HFF-Myc (cell line): ENCODE results near the gene AFMID.
A peak's percentile ranks its signal among the peaks of the same experiment; 100 is the strongest.
"Not testable (repeated sequence)": the region's sequence is repeated elsewhere in the genome, so short reads cannot be mapped to it uniquely, and the experiment has no call there.

Experiments
- DNase-seq: peaks from one replicate; pipeline ENCODE4 v3.0.0-alpha.2; 2011; ENCODE audit warnings: low read depth; ENCODE audit errors: extremely low read depth
- H3K4me3 ChIP-seq: replicated peaks from 2 replicates; pipeline ENCODE4 v1.5.1; 2011; ENCODE audit warnings: low read depth, mild to moderate bottlenecking, control low read depth, low read length
- CTCF ChIP-seq: IDR thresholded peaks from 2 replicates; pipeline ENCODE4 v1.5.1; 2012; ENCODE audit warnings: mild to moderate bottlenecking, low read depth, low read length, control low read depth; ENCODE audit errors: missing control alignments

The AFMID gene

GRCh38 chr17:78252701-78253635 lies 65.8 kb downstream of the AFMID start:
- no peak for DNase-seq
- no peak overlapping the region for H3K4me3 ChIP-seq
- no peak for TF ChIP-seq CTCF

GRCh38 chr17:78253636-78253945 lies 66.4 kb downstream of the AFMID start:
- DNase-seq = not testable (repeated sequence)
- H3K4me3 ChIP-seq = peak overlapping the region; percentile 86

GRCh38 chr17:78253946-78254672 lies 66.9 kb downstream of the AFMID start:
- peak overlapping the region; percentile 86 for H3K4me3 ChIP-seq
- DNase-seq = peak; percentile 29
- no peak for TF ChIP-seq CTCF

GRCh38 chr17:78255029-78255656 lies 68.0 kb downstream of the AFMID start:
- TF ChIP-seq CTCF = no peak
- no peak overlapping the region for H3K4me3 ChIP-seq
- no peak for DNase-seq

- no peak overlapping the region for H3K4me3 ChIP-seq
- no peak for DNase-seq
- no peak for TF ChIP-seq CTCF
Observed at GRCh38 chr17:78255953-78256706, 69.0 kb downstream of the AFMID start.

GRCh38 chr17:78256707-78257591 lies 69.8 kb downstream of the AFMID start:
- no peak overlapping the region for H3K4me3 ChIP-seq
- TF ChIP-seq CTCF = no peak
- no peak for DNase-seq
